HepG2 (cell line): Measurements from ENCODE around the gene HELZ2. TPM values are rescaled to one million over a fixed set of nuclear protein-coding genes. Genes with fewer than 3 reads are reported as not detected.

ENCODE experiments used
- GTF3A ChIP-seq: sonication (generic); formaldehyde crosslinking; conservative IDR thresholded peaks from 2 replicates; pipeline ENCODE4 v1.4.0; 2020; ENCODE audit warnings: mild to moderate bottlenecking, missing genetic modification reagents
- KDM5A ChIP-seq: fragments of 200-600 bp; sonication (generic); IDR thresholded peaks from 2 replicates; pipeline ENCODE4 v1.7.0; 2018; ENCODE audit warnings: antibody characterized with exemption, mild to moderate bottlenecking, low read length, borderline replicate concordance
- KIAA2018 ChIP-seq: sonication (generic); formaldehyde crosslinking; IDR thresholded peaks from 2 replicates; pipeline ENCODE4 v1.5.0; 2020; ENCODE audit warnings: mild to moderate bottlenecking, missing genetic modification reagents, borderline replicate concordance
- LCORL ChIP-seq, 2 experiments: fragments of 450-650 bp in 1 of 2; sonication (generic) in 1 of 2; formaldehyde crosslinking in 1 of 2; IDR thresholded peaks; 2 replicates each; pipeline versions ENCODE4 v1.5.0 to v1.6.1; 2017 to 2020; ENCODE audit warnings: antibody characterized with exemption in 1 of 2, missing genetic modification reagents in 1 of 2
- MAX ChIP-seq: IDR thresholded peaks from 2 replicates; pipeline ENCODE4 v1.6.1; 2012; ENCODE audit warnings: inconsistent platforms
- NCOA2 ChIP-seq: sonication (generic); formaldehyde crosslinking; IDR thresholded peaks from 2 replicates; pipeline ENCODE4 v1.8.0; 2022; ENCODE audit warnings: inconsistent platforms
- NFE2L1 ChIP-seq: sonication (generic); formaldehyde crosslinking; IDR thresholded peaks from 2 replicates; pipeline ENCODE4 v1.4.0; 2020; ENCODE audit warnings: missing genetic modification reagents, mild to moderate bottlenecking, borderline replicate concordance
- SAFB2 ChIP-seq: sonication (generic); formaldehyde crosslinking; IDR thresholded peaks from 2 replicates; pipeline ENCODE4 v1.5.1; 2020; ENCODE audit warnings: missing genetic modification reagents, low read depth, mild to moderate bottlenecking, borderline replicate concordance
- SNRNP70 ChIP-seq: fragments of 200-400 bp; formaldehyde crosslinking; IDR thresholded peaks from 2 replicates; pipeline ENCODE4 v1.6.1; 2017; ENCODE audit warnings: mild to moderate bottlenecking, low read depth, low read length, moderate library complexity
- SSRP1 ChIP-seq: IDR thresholded peaks from 2 replicates; pipeline ENCODE4 v1.6.1; 2016; ENCODE audit warnings: control low read depth
- ZBTB14 ChIP-seq: sonication (generic); formaldehyde crosslinking; IDR thresholded peaks from 2 replicates; pipeline ENCODE4 v1.4.0; 2020; ENCODE audit warnings: missing genetic modification reagents
- ZBTB44 ChIP-seq: sonication (generic); formaldehyde crosslinking; IDR thresholded peaks from 2 replicates; pipeline ENCODE4 v1.4.0; 2020; ENCODE audit warnings: missing genetic modification reagents
- ZNF20 ChIP-seq: sonication (generic); formaldehyde crosslinking; IDR thresholded peaks from 2 replicates; pipeline ENCODE4 v1.4.0; 2020; ENCODE audit warnings: mild to moderate bottlenecking, moderate library complexity, missing genetic modification reagents
- ZNF230 ChIP-seq: sonication (generic); formaldehyde crosslinking; IDR thresholded peaks from 2 replicates; pipeline ENCODE4 v1.4.0; 2020; ENCODE audit warnings: mild to moderate bottlenecking, missing genetic modification reagents
- ZNF33A ChIP-seq: sonication (generic); formaldehyde crosslinking; IDR thresholded peaks from 2 replicates; pipeline ENCODE4 v1.5.1; 2020; ENCODE audit warnings: missing genetic modification reagents, mild to moderate bottlenecking, moderate library complexity, borderline replicate concordance
- ZNF543 ChIP-seq: sonication (generic); formaldehyde crosslinking; IDR thresholded peaks from 2 replicates; pipeline ENCODE4 v1.4.0; 2020; ENCODE audit warnings: mild to moderate bottlenecking, missing genetic modification reagents
- ZNF570 ChIP-seq: sonication (generic); formaldehyde crosslinking; IDR thresholded peaks from 2 replicates; pipeline ENCODE4 v1.4.0; 2020; ENCODE audit warnings: mild to moderate bottlenecking, missing genetic modification reagents, borderline replicate concordance
- ZNF644 ChIP-seq: IDR thresholded peaks from 2 replicates; pipeline ENCODE4 v1.6.1; 2016; ENCODE audit warnings: low read depth
- polyA plus RNA-seq, 8 experiments: library from polyadenylated mRNA; depleted of rRNA in 3 of 8; stranded (reverse) in 7 of 8; unstranded in 1 of 8; fragments of >200 nt; fragmentation: Illumina TruSeq in 4 of 8; extraction: Trizol in 4 of 8; gene quantifications; 2 replicates each; pipeline versions ENCODE4 v1.2.1 to v1.2.3, GENCODE V29; 2011 to 2016; ENCODE audit warnings: low read depth in 4 of 8, missing spikeins in 1 of 8, mixed read lengths in 1 of 8; ENCODE audit not compliant: insufficient read depth in 1 of 8
- total RNA-seq, 5 experiments: library from RNA; depleted of rRNA; stranded (reverse); fragments of >200 nt; fragmentation: Illumina TruSeq; extraction: Trizol; gene quantifications; 2 replicates each; pipeline ENCODE4 v1.2.3, GENCODE V29; 2016; ENCODE audit warnings: low read depth in 1 of 5

Gene HELZ2
- total and polyA plus RNA-seq, 2 of the 13 experiments (the other 11 are each of a cell fraction or from before 2014, with no cell fraction given) = 9.6 to 10.1 TPM

- no peak for TF ChIP-seq KIAA2018 (CRISPR knock-in tag)
- TF ChIP-seq MAX = peak; percentile 63
- TF ChIP-seq SSRP1 (CRISPR knock-in tag) = no peak
- no peak for TF ChIP-seq SNRNP70
- no peak for TF ChIP-seq LCORL (IDR thresholded peaks at IDR 0.05)
- TF ChIP-seq LCORL (CRISPR knock-in tag; IDR thresholded peaks at IDR 0.05) = peak; percentile 74; the same call in 1 of the 2 replicates
- no peak for TF ChIP-seq SAFB2
- TF ChIP-seq ZNF644 (CRISPR knock-in tag) = no peak
- no peak for TF ChIP-seq GTF3A (CRISPR knock-in tag)
- no peak for TF ChIP-seq ZNF230
- TF ChIP-seq ZNF570 = no peak
- TF ChIP-seq ZNF543 = 0 out of 2 replicates have a peak, but pooled peaks have one; percentile 25
- TF ChIP-seq NFE2L1 (CRISPR knock-in tag) = no peak; the same call in 1 of the 2 replicates
- TF ChIP-seq ZBTB14 (CRISPR knock-in tag) = no peak
- TF ChIP-seq KDM5A = no peak
- no peak for TF ChIP-seq NCOA2 (CRISPR knock-in tag)
- TF ChIP-seq ZNF20 = no peak
- TF ChIP-seq ZBTB44 (CRISPR knock-in tag) = no peak
- TF ChIP-seq ZNF33A (CRISPR knock-in tag) = no peak
These were observed 39.0 kb downstream of the HELZ2 start (continued) for GRCh38 chr20:63534831-63535651.
